Activated T-cell treated with anti-CD3 and anti-CD28 coated beads for 4 hours (primary cell): ENCODE results near the gene NCOA1.
"Not testable (repeated sequence)": the region's sequence is repeated elsewhere in the genome, so short reads cannot be mapped to it uniquely, and the experiment has no call there.

Source experiments
- DNase-seq: peaks from one replicate; pipeline ENCODE4 v3.0.0-alpha.2; 2020

Gene NCOA1

DNA sequence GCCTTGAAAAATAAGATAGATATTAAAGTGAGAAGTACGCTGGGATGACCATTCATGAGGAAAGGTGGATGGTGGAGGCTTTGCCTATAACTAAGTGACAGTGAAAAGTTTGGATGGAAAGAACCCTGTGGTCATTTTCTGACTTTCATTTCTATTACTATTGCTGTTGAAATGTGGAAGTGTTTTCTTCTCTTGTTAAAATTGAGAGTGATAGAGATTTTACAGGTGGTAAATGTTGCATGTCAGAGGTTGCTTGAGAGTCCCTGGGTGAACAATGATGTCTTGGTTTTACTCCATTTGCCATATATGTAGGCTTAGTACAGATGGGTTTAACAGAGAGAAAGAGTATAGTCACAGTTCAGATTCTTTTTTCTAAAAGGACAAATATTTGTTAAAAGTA is 18.4 kb downstream of the NCOA1 start:
- DNase-seq, result no peak

DNA sequence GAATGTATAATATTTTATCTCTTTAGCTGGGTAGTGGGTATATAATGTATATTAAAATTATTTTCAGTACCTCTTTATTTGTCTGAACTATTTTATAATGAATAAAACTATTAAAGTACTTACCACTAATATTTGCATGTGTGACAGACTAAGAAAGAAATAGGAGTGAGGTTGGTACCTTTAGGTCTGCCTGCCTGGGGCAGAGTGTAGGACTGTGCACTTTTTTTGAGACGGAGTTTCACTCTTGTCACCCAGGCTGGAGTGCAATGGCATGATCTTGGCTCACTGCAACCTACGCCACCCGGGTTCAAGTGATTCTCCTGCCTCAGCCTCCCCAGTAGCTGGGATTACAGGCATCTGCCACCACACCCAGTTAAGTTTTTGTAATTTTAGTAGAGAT is 18.8 kb downstream of the NCOA1 start:
- no peak for DNase-seq

GRCh38 chr2:24510771-24511170 is 19.7 kb downstream of the NCOA1 start:
- no peak for DNase-seq

DNA sequence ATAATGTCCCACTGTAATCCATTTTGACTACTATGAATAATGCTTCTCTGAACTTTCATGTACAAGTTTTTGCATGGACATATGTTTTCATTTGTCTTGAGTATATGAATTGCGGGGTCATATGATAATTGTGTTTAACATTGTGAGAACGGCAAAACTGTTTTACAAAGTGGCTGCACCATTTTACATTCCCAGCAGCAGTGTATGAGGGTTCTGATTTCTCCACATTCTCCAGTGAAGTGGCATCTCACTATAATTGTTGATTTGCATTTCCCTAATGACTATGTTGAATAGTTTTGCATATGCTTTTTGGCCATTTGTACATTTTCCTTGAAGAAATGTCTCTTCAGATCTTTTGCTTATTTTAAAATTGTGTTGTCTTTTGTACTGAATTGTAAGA is 20.1 kb downstream of the NCOA1 start:
- no peak for DNase-seq

DNA sequence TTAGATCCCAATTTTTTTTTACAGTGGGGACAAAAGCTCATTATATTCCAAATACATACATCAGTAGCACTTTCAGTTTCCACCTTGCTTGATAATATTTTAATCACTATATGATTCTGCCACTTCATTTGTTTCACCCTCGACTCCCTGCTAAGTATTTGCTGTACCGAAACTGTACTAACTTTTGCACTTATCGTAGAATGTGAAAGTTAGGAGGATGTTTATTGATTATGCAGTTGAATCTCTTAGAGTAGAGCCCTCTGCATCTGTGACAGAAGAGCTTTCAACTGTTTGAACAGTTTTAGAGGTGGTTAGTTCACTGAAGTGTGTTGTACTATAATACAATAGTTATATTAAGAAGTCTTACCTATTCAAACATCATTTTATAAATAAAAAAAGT is 20.8 kb downstream of the NCOA1 start:
- no peak for DNase-seq

DNA sequence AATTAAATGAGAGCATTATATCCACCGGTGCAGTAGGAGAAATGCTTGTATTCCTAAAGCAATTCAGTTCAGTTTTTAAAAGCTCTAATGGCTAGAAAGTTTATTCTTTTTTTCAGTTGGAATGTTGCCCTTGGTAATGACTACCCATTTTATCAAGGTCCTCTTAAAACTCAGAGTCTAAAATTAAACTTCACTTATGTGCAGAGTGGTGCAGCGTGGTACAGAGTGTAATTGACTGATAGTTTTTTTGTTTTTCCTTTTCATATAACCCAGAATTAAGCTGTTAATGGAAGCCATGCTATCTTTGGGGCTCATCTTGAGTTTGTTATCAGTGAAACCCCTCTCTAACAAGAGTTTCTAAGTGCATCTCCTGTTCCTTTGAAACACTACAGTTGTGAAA is 21.4 kb downstream of the NCOA1 start:
- DNase-seq, result no peak

DNA sequence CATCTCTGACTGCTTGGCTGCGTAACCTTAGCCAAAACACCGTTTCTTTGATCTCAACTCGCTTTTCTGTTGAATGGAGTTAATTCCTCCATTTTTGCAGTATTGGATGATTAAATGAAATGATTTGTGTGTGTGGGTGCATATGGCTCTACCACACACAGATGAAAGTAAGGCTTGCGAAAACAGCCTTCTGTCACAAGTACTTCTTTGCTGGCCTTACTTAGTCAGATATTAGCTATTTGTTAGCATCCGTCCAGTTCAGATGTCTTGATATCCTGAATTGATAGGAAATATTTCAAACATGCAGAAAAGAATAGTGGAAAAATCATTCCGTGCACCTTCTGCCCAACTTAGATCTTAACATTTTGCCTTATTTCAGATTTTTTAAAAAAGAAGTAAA is 21.8 kb downstream of the NCOA1 start:
- DNase-seq, result no peak

DNA sequence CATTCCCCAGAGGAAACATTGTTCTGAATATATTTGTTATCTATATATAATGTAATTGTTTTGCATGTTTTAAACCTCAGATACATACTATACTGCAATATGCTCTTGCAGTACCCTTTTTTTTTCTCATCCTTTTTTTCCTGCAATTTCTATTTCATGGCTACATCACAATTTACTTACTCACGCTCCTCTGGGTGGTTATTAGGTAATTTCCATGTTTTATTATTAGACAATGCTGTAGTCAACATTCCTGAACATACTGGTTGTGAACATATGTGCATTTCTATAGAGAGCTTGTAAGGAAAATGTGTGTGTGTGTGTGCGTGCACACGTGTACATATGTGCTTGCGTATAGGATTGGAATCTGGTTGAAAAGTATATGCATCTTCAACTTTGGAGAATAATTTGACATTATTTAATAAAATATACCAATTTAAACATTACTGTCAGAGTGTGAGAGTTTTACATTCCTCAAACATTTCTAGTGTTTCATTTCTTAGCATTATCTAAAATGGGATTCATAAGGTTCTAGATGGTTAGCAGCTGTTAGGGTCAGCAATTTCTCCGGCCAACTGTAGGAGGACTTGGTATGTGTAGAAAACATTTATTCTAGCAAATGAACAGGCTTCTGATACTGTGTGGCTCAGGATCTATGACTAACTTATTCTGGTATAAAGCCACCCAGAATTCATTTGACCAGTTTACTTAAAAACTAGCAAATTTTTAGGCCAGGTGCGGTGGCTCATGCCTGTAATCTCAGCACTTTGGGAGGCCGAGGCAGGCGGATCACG is 22.4 kb downstream of the NCOA1 start:
- DNase-seq, result no peak

- DNase-seq, result no peak
Measured at GRCh38 chr2:24514820-24515219, 23.8 kb downstream of the NCOA1 start.

- no peak for DNase-seq
Measured at GRCh38 chr2:24515335-24515734, 24.3 kb downstream of the NCOA1 start.

GRCh38 chr2:24515831-24516230 is 24.8 kb downstream of the NCOA1 start:
- DNase-seq, result no peak

GRCh38 chr2:24517247-24517646 is 26.2 kb downstream of the NCOA1 start:
- DNase-seq, result no peak

DNA sequence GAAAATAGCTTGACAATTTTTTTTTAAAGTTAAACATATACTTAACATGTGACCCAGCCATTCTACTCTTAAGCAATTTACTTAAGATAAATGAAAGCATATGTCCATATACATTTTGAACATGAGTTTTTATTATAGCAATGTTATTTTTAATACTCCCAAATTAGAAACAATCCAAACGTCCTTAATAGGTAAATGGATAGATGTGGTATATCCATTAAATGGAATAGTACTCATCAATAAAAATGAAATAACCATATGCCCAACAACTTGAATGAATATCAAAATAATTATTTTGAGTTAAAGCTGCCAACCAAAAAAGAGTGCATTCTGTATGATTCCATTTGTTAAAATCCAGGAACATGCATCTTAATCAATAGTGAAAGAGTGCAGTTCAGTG is 29.1 kb downstream of the NCOA1 start:
- no peak for DNase-seq

DNA sequence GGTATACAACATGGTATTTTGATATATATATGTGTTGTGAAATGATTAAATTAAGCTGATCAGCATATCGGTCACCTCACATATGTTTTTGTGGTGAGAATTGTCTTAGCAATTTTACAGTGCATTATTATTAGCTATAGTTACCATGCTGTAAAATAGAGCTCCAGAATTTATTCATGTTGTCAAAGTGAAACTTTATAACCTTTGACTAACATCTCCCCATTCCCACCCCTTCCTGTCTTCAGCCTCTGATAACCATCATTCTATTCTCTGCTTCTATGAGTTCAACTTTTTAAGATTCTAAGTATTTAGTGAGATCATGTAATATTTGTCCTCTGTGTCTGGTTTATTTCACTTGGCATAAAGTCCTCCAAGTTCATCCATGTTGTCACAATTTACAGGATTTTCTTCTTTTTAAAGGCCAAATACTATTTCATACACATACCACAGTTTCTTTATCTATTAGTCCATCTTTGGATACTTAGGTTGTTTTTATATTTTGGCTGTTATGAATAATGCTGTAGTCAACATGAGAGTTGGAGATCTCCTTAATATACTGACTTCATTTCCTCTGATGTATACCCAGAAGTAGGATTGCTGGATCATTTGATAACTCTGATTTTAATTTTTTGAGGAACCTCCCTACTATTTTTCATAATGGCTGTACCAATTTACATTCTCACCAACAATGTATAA is 30.3 kb downstream of the NCOA1 start:
- DNase-seq, result no peak

- no peak for DNase-seq
Measured at GRCh38 chr2:24521975-24522639, 31.1 kb downstream of the NCOA1 start.

- DNase-seq, result no peak
Measured at GRCh38 chr2:24527536-24527935, 36.5 kb downstream of the NCOA1 start.

DNA sequence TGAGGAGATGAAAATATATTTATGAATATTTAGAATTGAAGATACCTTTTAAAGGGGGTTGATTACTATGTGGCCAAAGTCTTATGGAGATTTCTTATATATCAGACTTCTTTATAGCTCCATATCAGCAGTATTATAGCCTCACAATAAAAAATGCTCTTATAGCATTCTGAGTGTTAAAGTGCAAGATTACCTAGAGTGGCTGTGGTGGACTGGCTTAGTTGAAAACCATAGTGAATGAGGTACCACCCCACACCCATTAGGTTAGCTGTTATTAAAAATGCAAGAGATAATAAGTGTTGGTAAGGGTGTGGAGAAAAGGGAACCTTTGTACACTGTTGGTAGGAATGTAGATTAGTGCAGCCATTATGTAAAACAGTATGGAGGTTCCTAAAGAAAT is 39.7 kb downstream of the NCOA1 start:
- DNase-seq, result no peak

DNA sequence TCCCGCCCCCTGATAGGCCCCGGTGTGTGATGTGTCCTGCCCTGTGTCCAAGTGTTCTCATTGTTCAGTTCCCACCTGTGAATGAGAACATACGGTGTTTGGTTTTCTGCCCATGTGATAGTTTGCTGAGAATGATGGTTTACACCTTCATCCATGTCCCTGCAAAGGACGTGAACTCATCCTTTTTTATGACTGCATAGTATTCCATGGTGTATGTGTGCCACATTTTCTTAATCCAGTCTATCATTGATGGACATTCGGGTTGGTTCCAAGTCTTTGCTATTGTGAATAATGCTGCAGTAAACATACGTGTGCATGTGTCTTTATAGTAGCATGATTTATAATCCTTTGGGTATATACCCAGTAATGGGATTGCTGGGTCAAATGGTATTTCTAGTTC is 40.6 kb downstream of the NCOA1 start:
- DNase-seq, result not testable (repeated sequence)

DNA sequence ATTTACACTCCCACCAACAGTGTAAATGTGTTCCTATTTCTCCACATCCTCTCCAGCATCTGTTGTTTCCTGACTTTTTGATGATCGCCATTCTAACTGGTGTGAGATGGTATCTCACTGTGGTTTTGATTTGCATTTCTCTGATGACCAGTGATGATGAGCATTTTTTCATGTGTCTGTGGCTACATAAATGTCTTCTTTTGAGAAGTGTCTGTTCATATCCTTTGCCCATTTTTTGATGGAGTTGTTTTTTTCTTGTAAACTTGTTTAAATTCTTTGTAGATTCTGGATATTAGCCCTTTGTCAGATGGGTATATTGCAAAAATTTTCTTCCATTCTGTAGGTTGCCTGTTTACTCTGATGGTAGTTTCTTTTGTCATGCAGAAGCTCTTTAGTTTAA is 41.0 kb downstream of the NCOA1 start:
- DNase-seq, result not testable (repeated sequence)

- not testable (repeated sequence) for DNase-seq
Measured at GRCh38 chr2:24533574-24533973, 42.5 kb downstream of the NCOA1 start.

- DNase-seq, result no peak
Measured at GRCh38 chr2:24538720-24539119, 47.7 kb downstream of the NCOA1 start.

DNA sequence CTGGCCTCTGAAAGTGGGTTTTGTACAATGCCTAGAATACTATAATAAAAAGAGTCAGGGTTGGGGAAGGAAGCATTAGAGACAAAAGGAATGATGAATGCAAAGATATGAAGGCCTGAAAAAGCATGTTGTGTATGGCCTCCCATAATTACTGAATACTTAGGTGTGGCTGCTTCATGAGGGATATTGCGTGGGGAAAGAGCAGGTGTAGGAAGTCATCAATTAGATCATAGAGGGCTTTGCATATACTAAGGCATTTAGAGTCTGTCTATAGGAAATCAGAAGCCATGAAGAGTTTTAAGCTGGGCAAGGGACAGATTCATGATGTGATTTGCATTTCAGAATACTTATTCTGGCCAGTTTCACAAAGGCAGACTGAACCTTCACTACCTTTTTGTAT is 48.2 kb downstream of the NCOA1 start:
- no peak for DNase-seq

DNA sequence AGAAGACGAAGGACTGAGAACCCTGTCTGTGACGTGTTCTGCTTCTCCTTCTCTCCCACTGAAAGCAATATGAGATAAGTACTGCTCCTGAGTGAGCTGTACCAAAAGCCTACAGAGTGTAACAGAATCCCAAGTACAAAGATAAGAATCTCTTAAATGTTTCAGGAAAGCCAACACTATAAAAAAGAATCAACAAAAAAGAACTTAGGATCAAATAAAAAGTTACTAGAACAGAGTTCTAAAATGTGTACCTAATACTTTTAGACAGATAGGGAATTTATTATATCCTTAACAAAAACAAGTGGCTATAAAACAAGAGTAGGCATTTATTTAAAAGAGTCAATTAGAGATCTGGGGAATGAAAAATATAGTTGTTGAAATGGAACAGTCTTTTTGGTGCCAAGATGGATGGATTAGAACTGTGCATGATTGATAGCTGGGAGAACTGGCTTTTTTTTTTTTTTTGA is 49.0 kb downstream of the NCOA1 start:
- DNase-seq, result no peak

- DNase-seq, result no peak
Measured at GRCh38 chr2:24541621-24542020, 50.6 kb downstream of the NCOA1 start.
